Testis (tissue), 3 donors: ENCODE measurements around the gene IRF2. TPM values are rescaled to one million over a fixed set of nuclear protein-coding genes. Genes with fewer than 3 reads are reported as not detected.

Experiments
- DNase-seq: peaks from one replicate; pipeline ENCODE4 v3.0.0-alpha.2; 2019
- H3K27ac ChIP-seq, 2 donors: fragments of 200-600 bp; sonication (generic); one replicate each; pipeline ENCODE4 v1.5.1; 2019
- H3K27me3 ChIP-seq: fragments of 200-600 bp; sonication (generic); one replicate; pipeline ENCODE4 v1.5.1; 2019
- H3K36me3 ChIP-seq: fragments of 200-600 bp; sonication (generic); one replicate; pipeline ENCODE4 v1.5.1; 2017; ENCODE audit warnings: low read depth; ENCODE audit errors: missing control alignments
- H3K4me1 ChIP-seq: fragments of 200-600 bp; sonication (generic); one replicate; pipeline ENCODE4 v1.5.1; 2019
- H3K4me3 ChIP-seq, 2 donors: fragments of 200-600 bp; sonication (generic); one replicate each; pipeline ENCODE4 v1.5.1; 2017 to 2019
- H3K9me3 ChIP-seq: fragments of 200-600 bp; sonication (generic); one replicate; pipeline ENCODE4 v1.5.1; 2017
- POLR2A ChIP-seq: fragments of 450-650 bp; IDR thresholded peaks from one replicate; pipeline ENCODE4 v1.6.1; 2017; ENCODE audit warnings: antibody characterized with exemption, mild to moderate bottlenecking, moderate library complexity
- WGBS, 2 donors: methylation state at CpG; one replicate each; pipeline ENCODE4 v1.1.5; 2018; 5-methylcytosine and 5-hydroxymethylcytosine counted together
- intact Hi-C: fragments of 100-400 bp; cut with DNase I; formaldehyde crosslinking; loops from one replicate; pipeline ENCODE4 v1.15.1; 2023; ENCODE audit warnings: low total_unique reads
- polyA plus RNA-seq: library from polyadenylated mRNA; stranded (reverse); fragments of 350-450 nt; fragmentation: Illumina TruSeq; extraction: RNeasy Lipid Tissue Mini Kit (QIAGEN cat#74804); gene quantifications from one replicate; pipeline ENCODE4 v1.2.3, GENCODE V29; 2014; ENCODE audit warnings: low read depth, low replicate concordance; ENCODE audit not compliant: insufficient read depth
- total RNA-seq, 2 donors: library from RNA; depleted of rRNA; stranded (reverse); fragments of >200 nt; gene quantifications; one replicate each; pipeline ENCODE4 v1.2.3, GENCODE V29; 2016
- TF ChIP-seq, protein P1 (sequence below), 3 experiments: fragments of 450-650 bp in 2 of 3; fragments of 200-600 bp in 1 of 3; sonication (generic) in 1 of 3; IDR thresholded peaks; one replicate each; pipeline ENCODE4 v1.5.1; 2016 to 2019; ENCODE audit warnings: antibody characterized with exemption in 3 of 3, mild to moderate bottlenecking in 2 of 3, moderate library complexity in 1 of 3

IRF2 gene
- total and polyA plus RNA-seq, 3 donors from 2014 or later = 13.0 to 22.3 (median 16.1) TPM

DNA sequence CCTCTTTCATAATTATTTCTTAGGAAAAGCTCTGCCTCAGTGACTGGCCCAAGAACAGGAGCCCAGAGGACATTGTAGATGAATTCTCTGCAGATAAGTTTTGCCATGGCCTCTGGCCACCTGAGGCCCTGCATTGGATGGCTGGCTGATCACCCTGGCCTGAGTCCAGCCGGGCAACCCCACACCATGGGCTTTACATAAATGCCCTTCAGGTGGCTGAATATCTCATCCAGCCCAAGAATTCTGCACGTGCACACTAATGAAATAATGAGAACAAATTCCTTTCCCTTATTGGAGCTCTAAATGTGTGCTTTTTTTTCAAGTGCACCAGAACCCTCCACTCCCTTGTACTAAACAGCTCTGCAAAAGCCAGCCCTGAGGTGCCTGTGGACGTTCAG, 65.7 kb downstream of the IRF2 start:
- no peak overlapping the region for H3K4me3 ChIP-seq
- no peak overlapping the region for H3K27ac ChIP-seq
- 65 to 72% methylated on average over 3 of the region's 3 CpGs for WGBS, 2 donors
- TF ChIP-seq POLR2A = no peak
- TF ChIP-seq, protein P1, sequence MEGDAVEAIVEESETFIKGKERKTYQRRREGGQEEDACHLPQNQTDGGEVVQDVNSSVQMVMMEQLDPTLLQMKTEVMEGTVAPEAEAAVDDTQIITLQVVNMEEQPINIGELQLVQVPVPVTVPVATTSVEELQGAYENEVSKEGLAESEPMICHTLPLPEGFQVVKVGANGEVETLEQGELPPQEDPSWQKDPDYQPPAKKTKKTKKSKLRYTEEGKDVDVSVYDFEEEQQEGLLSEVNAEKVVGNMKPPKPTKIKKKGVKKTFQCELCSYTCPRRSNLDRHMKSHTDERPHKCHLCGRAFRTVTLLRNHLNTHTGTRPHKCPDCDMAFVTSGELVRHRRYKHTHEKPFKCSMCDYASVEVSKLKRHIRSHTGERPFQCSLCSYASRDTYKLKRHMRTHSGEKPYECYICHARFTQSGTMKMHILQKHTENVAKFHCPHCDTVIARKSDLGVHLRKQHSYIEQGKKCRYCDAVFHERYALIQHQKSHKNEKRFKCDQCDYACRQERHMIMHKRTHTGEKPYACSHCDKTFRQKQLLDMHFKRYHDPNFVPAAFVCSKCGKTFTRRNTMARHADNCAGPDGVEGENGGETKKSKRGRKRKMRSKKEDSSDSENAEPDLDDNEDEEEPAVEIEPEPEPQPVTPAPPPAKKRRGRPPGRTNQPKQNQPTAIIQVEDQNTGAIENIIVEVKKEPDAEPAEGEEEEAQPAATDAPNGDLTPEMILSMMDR (IDR thresholded peaks at IDR 0.05) = no peak
- H3K36me3 ChIP-seq = no peaks in the 10 kb centered on the region
- H3K9me3 ChIP-seq = no peaks in the 10 kb centered on the region
- DNase-seq = no peak
- peaks cover 22% of the 10 kb centered on the region for H3K4me1 ChIP-seq
- no peaks in the 10 kb centered on the region for H3K27me3 ChIP-seq
- intact Hi-C loops = no loop called here

DNA sequence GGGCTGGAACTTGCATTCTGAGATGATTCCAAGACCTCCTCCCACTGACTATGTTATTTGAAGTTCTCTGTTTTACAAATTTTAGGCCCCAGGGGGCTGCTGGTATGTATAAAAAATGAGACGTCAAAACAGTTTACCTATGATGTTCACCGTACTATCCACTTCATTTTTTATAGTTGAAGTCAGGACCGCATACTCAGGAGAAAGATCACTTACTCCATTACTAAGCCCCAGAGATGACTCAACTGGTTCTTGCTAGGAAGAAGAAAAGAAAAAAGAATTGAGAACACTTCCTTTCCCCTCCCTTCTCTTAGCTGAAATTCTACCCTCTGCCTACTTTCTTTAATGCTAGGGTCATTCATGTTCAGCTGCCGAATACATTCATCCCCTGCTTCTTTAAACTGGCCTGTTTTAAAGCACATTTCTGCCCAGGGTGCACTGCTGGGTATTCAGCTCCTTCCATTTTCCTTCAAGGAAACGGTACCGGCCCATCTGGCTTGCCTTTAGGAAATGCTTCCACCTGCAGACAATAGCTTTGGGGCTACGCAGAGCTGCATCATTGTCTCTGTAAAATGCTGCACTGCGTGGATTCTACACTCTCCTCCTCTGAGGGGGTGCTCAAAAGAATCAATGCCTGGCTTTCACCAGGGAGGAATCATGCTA, 66.2 kb downstream of the IRF2 start:
- Histone ChIP-seq H3K9me3 (no peaks in the 10 kb centered on the region), H3K36me3 (no peaks in the 10 kb centered on the region), H3K4me1 (peaks cover 17% of the 10 kb centered on the region), H3K4me3 (no peak overlapping the region), H3K27me3 (no peaks in the 10 kb centered on the region), H3K27ac (peak overlapping the region in 1 of 2 donors; percentile 51)
- no peak for TF ChIP-seq POLR2A
- TF ChIP-seq, protein P1 (IDR thresholded peaks at IDR 0.05) = no peak
- intact Hi-C loops = no loop called here
- 71 to 73% methylated on average over 8 of the region's 8 CpGs for WGBS, 2 donors
- no peak for DNase-seq

GRCh38 chr4:184406958-184407391, 67.4 kb downstream of the IRF2 start:
- TF ChIP-seq, protein P1 (IDR thresholded peaks at IDR 0.05) = no peak
- TF ChIP-seq POLR2A = no peak
- Histone ChIP-seq H3K4me3 (no peak overlapping the region), H3K27ac (peak overlapping the region in 1 of 2 donors; percentile 51), H3K4me1 (peaks cover 13% of the 10 kb centered on the region), H3K27me3 (no peaks in the 10 kb centered on the region), H3K36me3 (no peaks in the 10 kb centered on the region), H3K9me3 (no peaks in the 10 kb centered on the region)
- 51 to 64% methylated on average over 6 of the region's 6 CpGs for WGBS, 2 donors
- intact Hi-C loops = no loop called here
- DNase-seq = peak; percentile 55

- H3K4me3 ChIP-seq = no peak overlapping the region
- TF ChIP-seq, protein P1 (IDR thresholded peaks at IDR 0.05) = no peak
- TF ChIP-seq POLR2A = no peak
- no peaks in the 10 kb centered on the region for H3K27me3 ChIP-seq
- intact Hi-C loops = no loop called here
- no peaks in the 10 kb centered on the region for H3K36me3 ChIP-seq
- no peak for DNase-seq
- no peaks in the 10 kb centered on the region for H3K9me3 ChIP-seq
- peaks cover 23% of the 10 kb centered on the region for H3K4me1 ChIP-seq
- no peak overlapping the region for H3K27ac ChIP-seq
These were observed 70.3 kb downstream of the IRF2 start for GRCh38 chr4:184404047-184404446.

DNA sequence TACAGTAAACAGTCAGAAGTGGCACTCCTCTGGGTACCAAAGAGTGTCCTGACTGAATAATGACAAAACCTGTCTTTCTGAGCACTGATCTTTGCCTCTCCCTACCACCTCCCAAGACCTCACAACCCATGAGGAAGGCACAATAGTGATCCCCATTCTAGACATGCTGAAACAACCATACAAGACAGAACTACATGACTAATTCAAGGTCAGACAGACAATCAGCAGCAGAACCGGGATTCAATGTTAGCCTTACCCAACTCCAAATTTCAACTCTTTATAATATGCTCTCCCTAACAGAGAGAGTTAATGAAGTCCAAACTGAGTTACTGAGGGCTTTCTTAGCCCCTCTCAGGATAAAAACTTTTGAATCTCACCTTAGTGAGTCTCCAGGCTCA, 71.0 kb downstream of the IRF2 start:
- intact Hi-C loops = no loop called here
- TF ChIP-seq, protein P1 (IDR thresholded peaks at IDR 0.05) = no peak
- TF ChIP-seq POLR2A = no peak
- no peaks in the 10 kb centered on the region for H3K9me3 ChIP-seq
- H3K27me3 ChIP-seq = no peaks in the 10 kb centered on the region
- no peaks in the 10 kb centered on the region for H3K36me3 ChIP-seq
- H3K27ac ChIP-seq = no peak overlapping the region
- 38% methylated on average over 1 of the region's 1 CpG for WGBS, 2 donors
- DNase-seq = no peak
- peaks cover 25% of the 10 kb centered on the region for H3K4me1 ChIP-seq
- H3K4me3 ChIP-seq = no peak overlapping the region
